ENCODE data around the gene ELOVL6.
"Not testable (repeated sequence)": the region's sequence is repeated elsewhere in the genome, so short reads cannot be mapped to it uniquely, and the experiment has no call there.

Gene ELOVL6, protein sequence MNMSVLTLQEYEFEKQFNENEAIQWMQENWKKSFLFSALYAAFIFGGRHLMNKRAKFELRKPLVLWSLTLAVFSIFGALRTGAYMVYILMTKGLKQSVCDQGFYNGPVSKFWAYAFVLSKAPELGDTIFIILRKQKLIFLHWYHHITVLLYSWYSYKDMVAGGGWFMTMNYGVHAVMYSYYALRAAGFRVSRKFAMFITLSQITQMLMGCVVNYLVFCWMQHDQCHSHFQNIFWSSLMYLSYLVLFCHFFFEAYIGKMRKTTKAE

DNA sequence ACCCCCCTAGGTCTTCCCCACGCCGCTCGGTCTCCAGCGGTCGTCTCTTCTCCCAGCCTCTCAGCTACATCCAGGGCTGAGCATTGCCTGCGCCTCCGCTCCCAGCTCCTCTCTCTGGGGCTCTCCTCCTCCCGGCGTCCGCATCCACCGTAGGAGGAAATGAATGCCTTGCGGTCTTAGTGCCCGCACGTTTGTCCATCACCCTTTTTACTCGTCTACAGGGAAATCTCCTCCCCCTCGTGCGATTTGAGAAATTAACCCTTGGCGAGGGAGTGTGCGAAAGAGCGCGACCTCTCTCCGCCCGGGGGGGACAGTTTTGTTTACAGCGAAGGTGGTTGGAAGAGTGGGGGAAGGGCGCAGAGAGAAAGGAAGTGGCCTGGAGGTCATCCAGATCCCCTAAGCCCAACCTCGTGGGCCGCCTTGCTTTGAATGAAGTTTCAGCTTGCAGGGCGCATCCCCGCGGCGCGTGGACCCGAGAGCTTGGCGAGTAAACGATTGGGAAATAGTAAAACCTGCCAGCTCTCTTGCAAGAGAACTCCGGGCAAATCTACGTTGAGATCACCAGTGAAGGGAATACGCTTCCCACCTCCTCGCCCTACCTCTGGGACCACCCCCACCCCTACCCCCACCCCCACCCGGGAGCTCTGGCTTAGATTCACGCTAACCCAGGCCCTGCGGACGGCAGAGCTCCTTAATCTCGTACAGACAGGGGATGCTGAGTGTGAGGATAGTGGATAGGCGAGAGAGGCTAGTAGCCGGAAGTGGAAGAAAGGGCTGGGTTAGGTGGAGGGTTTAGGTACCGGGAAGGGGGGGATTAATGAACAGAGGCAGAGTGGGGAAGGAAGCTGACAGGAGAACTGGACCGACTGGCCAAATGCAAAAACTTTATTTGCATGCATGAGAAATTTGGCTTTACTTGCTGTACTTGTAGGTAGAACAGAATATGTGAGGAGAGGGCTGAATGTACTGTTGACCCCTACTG, at the start of gene ELOVL6:
Gene ELOVL6, minus strand, starts transcription at position 181 of the 982 bp plus-strand sequence. CDS start 280 bp downstream, outside the sequence.
- peak in 1 of 2 experiments; percentile 34 for DNase-seq

- no peak for DNase-seq
Observed at GRCh38 chr4:110248100-110248499, 49.7 kb upstream of the ELOVL6 start.

- DNase-seq: no peak
Observed at GRCh38 chr4:110247591-110247990, 49.2 kb upstream of the ELOVL6 start.

GRCh38 chr4:110245577-110245976, 47.2 kb upstream of the ELOVL6 start:
- DNase-seq: no peak

DNA sequence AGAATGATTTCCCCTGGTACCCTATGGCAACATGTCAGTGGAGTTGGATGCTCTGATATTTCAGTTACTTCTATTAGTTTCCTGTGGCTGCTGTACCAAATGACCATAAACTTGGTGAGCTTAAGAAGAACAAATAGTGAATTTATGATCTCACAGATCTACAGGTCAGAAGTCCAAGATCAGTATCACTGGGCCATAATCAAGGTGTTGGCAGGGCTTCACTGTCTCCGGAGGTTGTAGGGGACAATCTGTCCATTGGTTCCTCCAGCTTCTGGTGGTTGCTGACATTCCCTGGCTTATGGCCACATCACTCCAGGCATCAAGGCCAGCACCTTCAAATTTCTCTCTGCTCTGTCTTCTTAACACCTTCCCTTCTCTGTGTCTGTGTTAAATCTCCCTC, 37.9 kb upstream of the ELOVL6 start:
- no peak for DNase-seq

DNA sequence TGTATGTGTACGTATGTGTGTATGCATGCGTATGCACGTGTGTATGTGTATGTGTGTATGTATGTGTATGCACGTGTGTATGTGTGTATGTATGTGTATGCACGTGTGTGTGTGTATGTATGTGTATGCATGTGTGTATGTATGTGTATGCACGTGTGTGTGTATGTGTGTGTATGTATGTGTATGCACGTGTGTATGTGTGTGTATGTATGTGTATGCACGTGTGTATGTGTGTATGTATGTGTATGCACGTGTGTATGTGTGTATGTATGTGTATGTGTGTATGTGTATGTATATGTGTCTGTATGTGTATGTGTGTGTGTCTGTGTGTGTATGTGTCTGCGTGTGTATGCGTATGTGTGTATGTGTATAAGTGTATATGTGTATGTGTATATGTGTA, 35.2 kb upstream of the ELOVL6 start:
- DNase-seq: not testable (repeated sequence)

GRCh38 chr4:110231869-110232268, 33.5 kb upstream of the ELOVL6 start:
- no peak for DNase-seq

DNA sequence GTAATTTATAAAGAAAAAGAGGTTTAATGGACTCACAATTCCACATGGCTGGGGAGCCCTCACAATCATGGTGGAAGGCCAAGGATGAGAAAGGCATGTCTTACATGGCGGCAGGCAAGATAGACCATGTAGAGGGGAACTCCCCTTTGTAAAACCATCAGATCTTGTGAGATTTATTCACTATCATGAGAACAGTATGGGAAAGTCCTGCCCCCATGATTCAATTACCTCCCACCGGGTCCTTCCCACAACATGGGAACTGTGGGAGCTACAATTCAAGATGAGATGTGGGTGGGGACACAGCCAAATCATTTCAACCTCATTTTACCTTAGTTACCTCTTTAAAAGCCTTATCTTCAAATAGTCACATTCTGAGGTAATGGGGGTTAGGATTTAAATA, 30.9 kb upstream of the ELOVL6 start:
- no peak for DNase-seq

GRCh38 chr4:110224812-110225211, 26.4 kb upstream of the ELOVL6 start:
- no peak for DNase-seq

- no peak for DNase-seq
Observed at GRCh38 chr4:110224142-110224541, 25.7 kb upstream of the ELOVL6 start.

GRCh38 chr4:110218935-110219334, 20.5 kb upstream of the ELOVL6 start:
- DNase-seq: not testable (repeated sequence)

- not testable (repeated sequence) for DNase-seq
Observed at GRCh38 chr4:110217181-110217580, 18.8 kb upstream of the ELOVL6 start.

- DNase-seq: no peak
Observed at GRCh38 chr4:110216129-110216528, 17.7 kb upstream of the ELOVL6 start.

- no peak for DNase-seq
Observed at GRCh38 chr4:110211770-110212061, 13.3 kb upstream of the ELOVL6 start.

- peak in 1 of 2 experiments; percentile 22 for DNase-seq
Observed at GRCh38 chr4:110211007-110211769, 12.8 kb upstream of the ELOVL6 start.

- no peak for DNase-seq
Observed at GRCh38 chr4:110208419-110208818, 10.0 kb upstream of the ELOVL6 start.

- DNase-seq: no peak
Observed at GRCh38 chr4:110207233-110207632, 8.8 kb upstream of the ELOVL6 start.

- no peak for DNase-seq
Observed at GRCh38 chr4:110202024-110202423, 3.6 kb upstream of the ELOVL6 start.

GRCh38 chr4:110201502-110201901, 3.1 kb upstream of the ELOVL6 start:
- DNase-seq: no peak

- no peak for DNase-seq
Observed at GRCh38 chr4:110200689-110201088, 2.3 kb upstream of the ELOVL6 start.

- peak in 1 of 2 experiments; percentile 21 for DNase-seq
Observed at GRCh38 chr4:110198049-110198434, 373 bp downstream of the ELOVL6 start.

GRCh38 chr4:110197529-110198042, 829 bp downstream of the ELOVL6 start:
- DNase-seq: peak in 1 of 2 experiments; percentile 17
